ENCODE measurements around the gene TUBA3D.

- TF ChIP-seq EZH2phosphoT487 (IDR thresholded peaks at IDR 0.05; ENCODE audit: insufficient read depth, low read depth) = no peak
- TF ChIP-seq EZH2 (IDR thresholded peaks at IDR 0.05; ENCODE audit: insufficient read depth, poor library complexity, severe bottlenecking) = no peak
Measured at GRCh38 chr2:131509615-131510014, 33.7 kb downstream of the TUBA3D start.
